Body of pancreas (tissue), 4 donors: ENCODE measurements around the gene FAHD1.

Source experiments
- CTCF ChIP-seq, 7 experiments: fragments of 450-650 bp in 4 of 7; fragments of 200-600 bp in 3 of 7; sonication (generic) in 3 of 7; IDR thresholded peaks; one replicate each; pipeline ENCODE4 v1.5.1; 2016 to 2019; ENCODE audit warnings: antibody characterized with exemption in 7 of 7
- POLR2A ChIP-seq, 3 donors: fragments of 450-650 bp; IDR thresholded peaks; one replicate each; pipeline ENCODE4 v1.6.1; 2016; ENCODE audit warnings: antibody characterized with exemption in 3 of 3, mild to moderate bottlenecking in 2 of 3

- TF ChIP-seq CTCF (IDR thresholded peaks at IDR 0.05) (no peak), POLR2A (IDR thresholded peaks at IDR 0.05) (no peak)
These were observed 4.4 kb downstream of the FAHD1 start for GRCh38 chr16:1831186-1832075.
